GM21381 (cell line): ENCODE results near the gene EFNA1.

Experiments used
- ATAC-seq: cut with Tn5 transposase; IDR thresholded peaks from one replicate; pipeline ENCODE4 v1.9.1; 2021; ENCODE audit warnings: mild to moderate bottlenecking, moderate library complexity; ENCODE audit not compliant: unreplicated experiment

Gene EFNA1

DNA sequence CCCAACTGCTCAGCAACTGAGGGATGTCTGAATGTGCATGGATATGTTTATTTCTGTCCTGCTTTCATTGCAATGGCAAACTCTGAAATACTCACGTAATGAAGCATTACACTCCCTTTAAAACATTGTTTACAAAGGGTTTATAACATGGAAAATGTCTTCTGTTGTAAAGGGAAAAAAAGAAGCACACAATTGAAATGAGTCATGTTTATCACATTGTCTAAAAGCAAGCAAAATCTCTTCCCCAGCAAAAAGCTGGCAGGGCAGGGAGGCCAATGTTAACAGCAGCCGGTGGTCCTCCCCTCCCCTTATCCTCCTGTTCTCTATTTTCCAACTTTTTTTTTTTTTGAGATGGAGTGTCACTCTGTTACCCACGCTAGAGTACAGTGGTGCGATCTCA is 3.9 kb upstream of the EFNA1 start:
- ATAC-seq, result no peak

DNA sequence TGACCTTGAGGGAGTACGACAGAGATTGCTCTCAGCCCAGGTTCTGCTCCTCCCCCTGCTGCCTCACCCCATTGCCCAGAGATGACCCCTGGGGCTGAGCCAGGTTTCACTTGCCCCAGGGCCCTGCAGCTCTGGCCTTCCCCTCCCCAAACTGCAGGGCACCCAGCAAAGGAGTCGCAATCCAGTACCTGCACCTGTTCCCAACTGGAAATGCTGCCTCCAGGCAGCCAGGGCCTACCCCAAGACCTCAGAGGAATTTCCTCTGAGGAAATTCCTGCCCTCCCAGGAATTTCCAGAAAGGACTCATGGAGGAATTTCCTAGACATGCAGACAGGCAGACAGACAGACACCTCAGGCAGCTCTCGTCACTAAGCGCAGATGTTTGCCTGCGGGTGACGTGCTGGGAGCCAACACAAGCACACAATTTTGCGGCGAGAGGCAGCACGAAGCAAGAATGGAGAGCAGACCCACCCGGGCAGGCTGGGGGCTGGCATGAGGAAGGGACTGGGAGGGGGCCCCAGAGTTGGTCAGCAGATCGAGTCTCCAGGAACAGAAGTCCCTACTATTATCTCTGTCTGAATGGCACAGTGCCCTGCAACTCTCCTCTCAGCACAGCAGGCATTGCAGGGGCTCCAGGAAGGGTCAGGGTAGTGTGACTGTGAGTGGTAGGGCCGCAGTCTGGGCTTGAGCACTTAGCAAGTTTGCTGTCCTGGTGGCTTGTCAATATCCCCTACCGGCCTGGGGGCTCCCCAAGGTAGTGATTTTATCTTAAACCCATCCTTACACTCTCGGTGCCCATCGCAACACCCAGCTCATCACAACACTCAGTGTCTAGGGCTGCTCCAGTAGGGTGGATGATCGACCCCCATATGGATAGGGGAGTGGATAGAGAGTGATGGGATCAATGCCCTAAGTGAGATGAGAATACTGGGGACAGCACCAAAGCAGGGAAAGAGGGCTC is 2.9 kb upstream of the EFNA1 start:
- no peak for ATAC-seq

DNA sequence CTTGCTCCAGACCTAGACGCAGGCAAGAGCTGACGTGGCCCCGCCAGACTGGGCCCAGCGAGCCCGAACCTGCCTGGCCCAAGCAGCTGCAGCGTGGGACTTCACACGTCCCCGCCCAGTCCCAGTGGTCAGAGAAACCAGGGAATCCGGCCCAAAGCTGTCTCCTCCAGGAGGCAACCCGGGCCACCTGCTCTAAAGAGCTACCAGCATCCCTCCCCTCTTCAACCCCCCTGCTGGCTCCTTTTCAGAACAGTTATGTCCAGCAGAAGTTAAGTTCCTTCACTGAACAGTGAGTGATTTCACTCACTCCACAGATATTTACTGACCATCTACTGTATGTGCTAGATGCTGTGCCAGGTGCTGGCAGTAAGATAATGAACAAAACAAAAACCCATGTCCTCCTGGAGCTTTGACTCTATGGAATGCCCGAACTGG is 2.1 kb upstream of the EFNA1 start:
- ATAC-seq, result no peak

DNA sequence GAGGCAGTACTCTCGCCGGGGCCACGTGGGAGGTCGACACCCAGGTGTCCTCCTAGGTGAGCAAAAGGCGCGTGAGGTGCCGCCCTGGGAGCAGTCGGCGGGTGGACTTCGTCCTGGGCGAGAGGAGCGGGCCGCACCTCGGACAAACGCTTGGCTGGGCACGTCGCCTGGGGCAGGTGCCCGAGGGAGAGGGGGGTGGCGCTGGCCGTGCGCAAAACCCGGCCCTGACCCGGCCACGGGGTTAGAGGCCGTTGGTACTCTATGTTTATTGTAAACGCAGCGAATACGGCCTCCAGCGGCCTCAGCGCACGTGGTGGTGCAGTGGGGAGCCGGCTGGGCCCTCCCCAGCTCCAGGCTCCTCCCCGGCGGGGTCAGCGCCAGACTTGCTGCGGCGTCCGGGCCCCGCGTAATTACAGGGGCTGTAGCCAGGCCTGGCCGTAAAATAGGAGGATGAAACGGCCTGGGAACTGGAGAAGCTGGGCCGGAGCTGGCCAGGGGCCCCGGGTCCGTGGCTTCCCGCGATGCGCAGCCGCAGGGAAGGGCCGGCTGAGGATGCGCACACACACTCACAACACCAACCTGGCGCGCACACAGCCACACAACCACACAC is 1.6 kb upstream of the EFNA1 start:
- no peak for ATAC-seq

DNA sequence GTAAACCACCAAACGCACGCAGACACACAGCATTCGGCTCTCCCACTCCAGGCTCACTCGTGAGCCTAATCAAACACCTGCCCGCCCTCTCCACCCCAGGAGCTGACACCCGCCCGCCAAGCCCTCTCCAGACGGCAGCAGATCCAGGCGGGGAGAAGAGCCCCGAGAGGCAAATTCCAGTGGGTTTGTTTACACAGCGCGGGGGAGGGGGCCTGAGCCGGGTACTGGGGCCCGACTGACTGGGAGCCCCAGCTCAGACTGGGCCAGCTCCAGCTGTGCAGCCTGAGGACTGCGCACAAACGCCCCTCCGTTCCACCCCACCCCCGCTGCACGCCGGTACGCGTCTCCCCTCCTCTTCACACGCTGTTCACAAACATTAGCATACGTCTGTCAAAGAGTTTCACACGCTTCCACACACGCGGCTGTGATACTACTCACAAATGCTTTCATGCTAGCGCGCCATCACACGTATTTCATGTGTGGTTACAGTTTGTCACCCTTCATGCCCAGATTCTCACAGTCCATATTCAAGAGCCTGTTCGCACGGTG is 1.0 kb upstream of the EFNA1 start:
- no peak for ATAC-seq

DNA sequence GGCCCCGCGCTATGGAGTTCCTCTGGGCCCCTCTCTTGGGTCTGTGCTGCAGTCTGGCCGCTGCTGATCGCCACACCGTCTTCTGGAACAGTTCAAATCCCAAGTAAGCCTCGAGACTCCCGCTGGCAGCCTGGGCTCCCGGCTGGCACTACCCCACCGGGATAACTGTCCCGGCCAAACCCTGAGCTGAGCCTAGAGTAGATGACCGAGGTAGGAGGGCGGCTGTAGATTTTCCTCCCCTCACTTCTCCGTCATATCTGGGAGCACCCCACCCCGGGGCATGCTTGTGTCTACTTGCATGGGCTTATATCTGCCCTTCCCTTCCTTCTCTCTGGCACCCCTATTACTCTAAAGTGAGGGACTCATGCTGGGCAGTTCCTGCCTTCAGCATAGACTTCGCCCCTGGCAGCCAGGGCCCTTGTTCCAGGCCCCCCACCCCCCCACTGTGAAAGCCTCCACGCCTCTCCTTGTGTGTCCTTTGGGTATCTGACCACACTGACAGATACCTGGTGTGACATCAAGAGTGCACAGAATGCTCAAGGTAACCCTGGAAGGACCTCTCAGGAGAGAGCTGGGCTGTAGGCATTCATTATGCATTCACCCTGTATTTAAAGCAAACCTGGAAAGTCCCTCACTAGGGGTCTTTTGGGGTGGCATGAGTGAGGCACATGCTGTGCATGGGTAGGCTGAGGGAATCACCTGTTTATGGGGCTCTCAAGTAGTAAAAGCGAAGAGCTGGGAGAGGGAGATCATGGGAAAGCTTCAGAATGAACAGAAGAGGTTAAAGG is 485 bp downstream of the EFNA1 start:
- no peak for ATAC-seq

DNA sequence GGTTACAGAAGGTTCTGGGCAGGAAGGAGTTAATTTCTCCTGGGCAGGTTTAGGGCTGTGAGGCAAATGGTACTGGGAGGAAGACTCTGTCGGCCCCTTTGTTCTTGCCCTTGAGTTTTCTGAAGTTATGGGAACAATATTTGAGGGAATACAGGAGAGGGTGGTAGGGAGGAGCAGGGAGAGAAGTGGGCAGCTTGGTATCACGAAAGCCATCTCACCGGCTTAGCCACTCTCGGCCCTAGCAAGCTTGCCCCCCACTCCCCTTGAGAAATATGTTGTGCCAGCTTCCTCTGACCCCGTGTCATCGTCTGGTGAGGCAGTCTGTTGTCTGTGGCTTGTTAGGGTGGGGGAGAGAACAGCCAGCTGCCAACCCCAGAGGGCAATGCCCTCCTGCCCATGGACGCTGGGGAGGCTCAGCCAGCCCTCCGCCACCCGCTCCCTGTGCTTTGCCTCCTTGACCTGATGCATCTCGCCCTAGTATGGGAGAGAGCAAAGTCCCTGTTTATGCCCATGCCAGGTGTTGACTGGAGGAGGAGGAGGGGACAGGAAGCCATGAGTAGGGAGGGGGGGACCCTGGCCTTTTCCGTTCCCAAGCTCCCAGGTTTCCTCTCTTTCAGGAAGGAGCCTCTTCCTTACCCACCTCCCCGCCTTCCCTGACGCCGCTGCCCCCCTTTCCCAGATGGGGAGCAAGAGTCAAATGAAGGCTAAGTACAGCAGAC is 1.2 kb downstream of the EFNA1 start:
- no peak for ATAC-seq

DNA sequence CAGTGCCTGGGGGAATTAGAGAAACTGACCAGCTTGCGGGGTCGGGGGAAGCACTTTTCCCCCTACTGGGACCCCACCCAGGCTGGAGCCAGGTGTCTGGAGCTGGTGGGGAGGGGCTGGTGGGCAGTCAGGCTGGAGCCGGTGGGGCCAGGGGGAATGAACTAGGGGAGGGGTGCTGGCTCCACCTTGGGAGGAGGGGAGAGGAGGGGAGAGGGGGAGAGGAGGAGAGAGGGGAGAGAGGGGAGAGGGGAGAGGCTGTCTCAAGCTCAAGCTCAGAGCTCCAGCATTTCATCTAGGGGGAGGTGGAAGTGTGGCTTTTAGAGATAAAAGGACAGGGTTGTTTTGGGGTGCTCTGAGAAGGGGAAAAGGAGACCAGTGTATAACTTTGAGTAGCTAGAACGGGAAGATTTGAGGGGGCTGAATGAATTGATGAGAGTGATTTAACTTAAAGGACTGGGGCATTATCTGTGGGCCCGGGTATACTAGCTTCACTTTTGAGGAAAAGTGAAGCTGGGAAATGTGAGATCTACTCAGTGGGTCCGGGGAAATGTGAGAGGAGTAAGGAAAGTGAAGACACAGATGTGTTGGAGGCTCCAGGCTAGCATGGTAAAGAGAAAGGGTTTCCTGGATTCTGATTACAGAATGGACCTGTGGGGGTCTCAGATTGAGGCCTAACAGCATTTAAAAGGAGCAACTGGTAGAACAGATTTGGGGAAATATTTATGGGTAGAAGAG is 2.8 kb downstream of the EFNA1 start:
- no peak for ATAC-seq

DNA sequence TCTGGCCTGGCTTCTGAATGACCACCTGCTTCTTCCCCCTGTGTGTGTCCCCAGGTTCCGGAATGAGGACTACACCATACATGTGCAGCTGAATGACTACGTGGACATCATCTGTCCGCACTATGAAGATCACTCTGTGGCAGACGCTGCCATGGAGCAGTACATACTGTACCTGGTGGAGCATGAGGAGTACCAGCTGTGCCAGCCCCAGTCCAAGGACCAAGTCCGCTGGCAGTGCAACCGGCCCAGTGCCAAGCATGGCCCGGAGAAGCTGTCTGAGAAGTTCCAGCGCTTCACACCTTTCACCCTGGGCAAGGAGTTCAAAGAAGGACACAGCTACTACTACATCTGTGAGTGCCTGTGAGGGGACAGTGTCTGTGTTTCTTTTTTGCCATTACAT is 3.6 kb downstream of the EFNA1 start:
- ATAC-seq, result no peak

DNA sequence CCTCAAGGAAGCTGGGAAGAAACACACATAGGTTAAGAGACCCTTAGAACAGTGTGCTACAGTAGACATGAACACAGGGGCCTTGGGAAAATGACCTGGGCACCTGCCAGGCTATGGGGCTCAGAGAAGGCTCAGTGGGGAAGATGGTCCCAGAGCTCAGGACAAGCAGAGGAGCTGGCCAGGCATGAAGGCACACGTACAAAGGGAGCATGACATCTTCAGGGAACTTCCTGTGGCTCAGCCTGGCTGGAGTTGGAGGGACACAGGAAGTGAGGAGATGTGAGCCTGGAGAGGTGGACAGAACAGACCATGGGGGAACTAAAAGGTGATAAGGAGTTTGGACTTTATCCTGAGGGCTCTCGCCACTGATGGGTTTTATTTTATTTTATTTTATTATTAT is 4.2 kb downstream of the EFNA1 start:
- ATAC-seq, result no peak

DNA sequence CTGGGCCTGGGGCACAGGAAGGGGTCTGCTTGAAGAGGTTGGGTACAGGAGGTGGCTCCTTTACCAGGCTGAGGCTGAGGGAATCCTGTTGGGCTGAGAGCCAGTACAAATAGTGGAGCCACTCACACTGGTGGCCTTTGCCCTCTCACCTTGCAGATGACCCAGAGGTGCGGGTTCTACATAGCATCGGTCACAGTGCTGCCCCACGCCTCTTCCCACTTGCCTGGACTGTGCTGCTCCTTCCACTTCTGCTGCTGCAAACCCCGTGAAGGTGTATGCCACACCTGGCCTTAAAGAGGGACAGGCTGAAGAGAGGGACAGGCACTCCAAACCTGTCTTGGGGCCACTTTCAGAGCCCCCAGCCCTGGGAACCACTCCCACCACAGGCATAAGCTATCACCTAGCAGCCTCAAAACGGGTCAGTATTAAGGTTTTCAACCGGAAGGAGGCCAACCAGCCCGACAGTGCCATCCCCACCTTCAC is 6.2 kb downstream of the EFNA1 start:
- no peak for ATAC-seq

DNA sequence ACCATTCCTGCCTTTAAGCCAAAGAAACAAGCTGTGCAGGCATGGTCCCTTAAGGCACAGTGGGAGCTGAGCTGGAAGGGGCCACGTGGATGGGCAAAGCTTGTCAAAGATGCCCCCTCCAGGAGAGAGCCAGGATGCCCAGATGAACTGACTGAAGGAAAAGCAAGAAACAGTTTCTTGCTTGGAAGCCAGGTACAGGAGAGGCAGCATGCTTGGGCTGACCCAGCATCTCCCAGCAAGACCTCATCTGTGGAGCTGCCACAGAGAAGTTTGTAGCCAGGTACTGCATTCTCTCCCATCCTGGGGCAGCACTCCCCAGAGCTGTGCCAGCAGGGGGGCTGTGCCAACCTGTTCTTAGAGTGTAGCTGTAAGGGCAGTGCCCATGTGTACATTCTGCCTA is 6.6 kb downstream of the EFNA1 start:
- no peak for ATAC-seq

DNA sequence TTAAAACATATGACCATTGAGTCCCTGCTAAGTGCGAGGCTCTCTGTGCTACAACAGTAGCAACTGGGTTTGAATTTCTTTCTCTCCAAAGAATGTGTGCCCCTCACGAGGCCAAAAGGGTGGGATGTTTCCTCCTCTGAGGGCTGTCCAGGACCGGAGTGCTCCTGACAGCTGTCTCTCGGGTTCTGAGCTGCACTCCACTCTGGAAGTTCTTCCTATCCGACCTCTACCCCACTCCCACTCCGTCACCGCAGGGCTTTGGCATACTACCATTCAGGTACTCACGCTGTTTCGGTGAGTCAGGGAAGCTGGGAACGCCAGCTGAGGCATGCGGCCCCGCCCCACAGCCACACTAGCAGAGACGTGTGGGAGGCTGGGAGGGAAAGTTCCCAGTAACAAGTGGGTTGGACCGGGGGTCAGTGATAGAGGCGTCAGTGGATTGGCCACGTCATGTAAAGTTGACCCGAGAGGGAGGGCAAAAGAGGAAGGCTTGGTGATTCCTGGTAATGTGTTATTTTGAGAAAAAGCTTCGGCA is 7.3 kb downstream of the EFNA1 start:
- ATAC-seq, result no peak

DNA sequence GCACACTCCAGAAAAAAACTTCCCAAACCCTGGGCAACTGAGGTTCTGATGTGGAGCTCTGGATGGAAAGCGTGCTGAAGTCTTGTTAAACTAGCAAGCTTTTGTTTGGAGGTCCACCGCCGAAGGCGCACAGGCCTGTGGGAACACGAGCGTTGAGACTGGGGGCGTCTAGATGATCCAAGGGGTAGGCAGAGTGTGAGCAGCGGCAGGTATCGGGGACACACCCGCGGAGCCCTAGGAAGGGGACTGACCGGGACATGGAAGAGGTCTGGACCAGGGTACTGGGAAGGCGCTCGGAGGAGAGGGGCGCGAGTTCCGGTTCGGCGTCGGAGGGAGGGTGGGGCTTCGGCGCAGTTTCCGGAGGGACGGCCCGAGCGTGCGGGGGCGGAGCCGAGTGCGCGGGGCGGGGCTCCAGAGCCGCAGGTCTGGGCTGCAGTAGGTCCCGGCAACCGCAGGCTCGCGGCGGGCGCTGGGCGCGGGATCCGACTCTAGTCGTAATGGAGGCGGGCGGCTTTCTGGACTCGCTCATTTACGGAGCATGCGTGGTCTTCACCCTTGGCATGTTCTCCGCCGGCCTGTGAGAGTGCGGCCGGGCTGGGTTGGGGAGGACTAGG is 7.8 kb downstream of the EFNA1 start, which contains the start of gene SLC50A1:
SLC50A1 (plus strand) TSS at position 438 of the 614 bp plus-strand sequence; CDS start at position 498, 60 bp downstream.
- ATAC-seq, result peak; percentile 68

DNA sequence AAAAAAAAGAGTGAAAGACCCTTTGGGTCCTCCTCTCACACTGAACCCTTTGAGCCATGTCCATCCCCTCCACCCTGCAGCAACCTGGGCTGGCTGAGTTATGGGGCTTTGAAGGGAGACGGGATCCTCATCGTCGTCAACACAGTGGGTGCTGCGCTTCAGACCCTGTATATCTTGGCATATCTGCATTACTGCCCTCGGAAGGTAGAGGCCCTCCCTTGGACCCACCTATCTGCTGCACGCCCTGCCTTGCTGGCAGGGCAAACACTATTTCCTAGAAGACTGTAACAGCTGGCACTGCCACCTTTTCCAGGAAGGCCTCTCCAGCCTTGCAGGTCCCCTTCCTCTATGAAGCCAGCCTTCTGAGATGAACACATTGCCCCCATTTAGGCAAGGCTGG is 9.1 kb downstream of the EFNA1 start:
- ATAC-seq, result no peak

DNA sequence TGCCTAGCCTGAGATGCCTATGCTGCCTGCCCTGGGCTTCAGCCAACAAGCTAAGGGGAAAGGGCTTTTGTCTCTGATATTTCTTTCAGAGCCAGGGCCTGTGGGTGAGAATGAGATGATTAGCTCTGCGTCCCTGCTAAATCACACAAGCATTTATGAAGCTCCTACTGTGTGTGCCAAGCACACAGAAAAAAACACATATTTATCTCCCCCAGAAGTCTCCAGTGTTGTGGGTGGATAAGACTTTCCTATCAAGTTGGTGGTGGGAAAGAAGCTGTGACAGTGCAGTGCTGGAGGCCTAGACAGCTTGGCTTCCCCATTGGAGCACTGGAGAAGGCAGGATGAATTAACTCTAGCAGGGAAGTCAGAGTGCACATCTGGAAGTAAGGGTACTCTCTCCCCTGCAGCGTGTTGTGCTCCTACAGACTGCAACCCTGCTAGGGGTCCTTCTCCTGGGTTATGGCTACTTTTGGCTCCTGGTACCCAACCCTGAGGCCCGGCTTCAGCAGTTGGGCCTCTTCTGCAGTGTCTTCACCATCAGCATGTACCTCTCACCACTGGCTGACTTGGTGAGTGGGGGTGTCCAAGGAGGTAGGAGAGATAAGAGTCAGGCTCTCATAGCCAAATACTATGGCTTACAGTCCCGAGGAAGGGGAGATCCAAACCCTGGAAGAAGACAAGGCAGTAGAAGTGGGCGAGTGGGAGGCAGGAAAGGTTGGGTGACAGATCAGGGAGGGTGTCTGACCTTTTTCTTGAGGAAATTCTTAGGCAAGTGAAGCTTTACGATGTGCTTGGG is 9.7 kb downstream of the EFNA1 start:
- ATAC-seq, result no peak

DNA sequence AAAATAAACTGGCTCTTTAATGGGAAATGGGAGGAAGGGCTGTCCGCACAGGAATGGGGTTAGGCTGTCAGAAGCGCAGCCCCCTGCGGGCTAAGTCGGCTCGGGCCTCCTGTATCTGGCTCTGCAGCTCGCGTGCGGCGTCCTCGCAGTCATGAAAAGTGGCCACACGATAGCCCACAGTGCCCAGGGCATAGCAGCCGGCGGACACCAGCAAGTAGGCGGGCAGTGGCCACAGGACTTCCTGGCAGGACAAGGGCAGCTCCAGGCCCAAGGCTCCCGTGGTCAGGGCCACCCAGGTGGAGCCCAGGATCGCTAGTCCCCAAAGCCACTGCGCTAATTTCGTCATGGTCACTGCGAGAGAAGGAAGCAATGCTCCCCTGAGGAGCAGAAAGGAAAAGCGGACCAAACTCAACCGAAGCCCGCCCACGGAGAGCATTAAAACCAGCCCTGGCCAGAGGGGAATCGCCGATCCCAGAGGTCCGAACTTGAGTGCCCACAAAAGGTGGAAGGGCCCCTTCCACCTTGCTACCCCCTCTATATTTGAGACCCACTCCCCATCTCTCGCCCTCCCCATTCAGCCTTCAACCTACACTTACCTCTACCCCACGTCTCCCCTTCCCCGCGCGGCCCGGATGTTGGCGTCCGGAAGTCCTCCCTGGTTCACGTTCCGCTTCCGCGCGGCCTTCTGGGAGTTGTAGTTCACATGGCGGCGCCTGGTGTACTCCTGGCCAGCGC is 12.4 kb downstream of the EFNA1 start, which contains the start of gene DPM3:
DPM3 (minus strand) TSS at position 637 of the 735 bp plus-strand sequence; CDS start at position 346, 291 bp downstream.
- ATAC-seq, result peak; percentile 50
